Progenitor cell of endocrine pancreas (in vitro differentiated cells): Measurements from ENCODE around the gene ZNF32. TPM values are rescaled to one million over a fixed set of nuclear protein-coding genes. Genes with fewer than 3 reads are reported as not detected.

Source experiments
- DNase-seq: peaks from one replicate; pipeline ENCODE4 v3.0.0; 2021; ENCODE audit warnings: low spot score; ENCODE audit not compliant: unreplicated experiment
- H3K27ac Mint-ChIP-seq: 2 replicates; pipeline ENCODE4 v1.8.0; 2021; ENCODE audit warnings: mild to moderate bottlenecking, moderate library complexity, mixed read lengths
- H3K27me3 Mint-ChIP-seq: 2 replicates; pipeline ENCODE4 v1.8.0; 2021; ENCODE audit warnings: mixed read lengths
- H3K36me3 Mint-ChIP-seq: 2 replicates; pipeline ENCODE4 v1.8.0; 2022; ENCODE audit warnings: mixed read lengths; ENCODE audit not compliant: insufficient read depth
- H3K4me1 Mint-ChIP-seq: 2 replicates; pipeline ENCODE4 v1.8.0; 2021; ENCODE audit warnings: low read depth, mixed read lengths
- H3K4me3 Mint-ChIP-seq: 2 replicates; pipeline ENCODE4 v1.8.0; 2021; ENCODE audit warnings: low read depth, mild to moderate bottlenecking, moderate library complexity, mixed read lengths
- H3K9me3 Mint-ChIP-seq: 2 replicates; pipeline ENCODE4 v1.8.0; 2021; ENCODE audit warnings: low read depth, mixed read lengths
- total RNA-seq: library from RNA; stranded (reverse); gene quantifications from 2 replicates; pipeline ENCODE4 v1.2.1, GENCODE V29; 2021
- TF ChIP-seq, protein P1 (sequence below): fragments of 200-600 bp; sonication (generic); IDR thresholded peaks from one replicate; pipeline ENCODE4 v1.5.0; 2021; ENCODE audit warnings: antibody characterized with exemption, mild to moderate bottlenecking; ENCODE audit not compliant: unreplicated experiment

Gene ZNF32
- total RNA-seq, 1 donor from 2014 or later: 52.0 TPM

DNA sequence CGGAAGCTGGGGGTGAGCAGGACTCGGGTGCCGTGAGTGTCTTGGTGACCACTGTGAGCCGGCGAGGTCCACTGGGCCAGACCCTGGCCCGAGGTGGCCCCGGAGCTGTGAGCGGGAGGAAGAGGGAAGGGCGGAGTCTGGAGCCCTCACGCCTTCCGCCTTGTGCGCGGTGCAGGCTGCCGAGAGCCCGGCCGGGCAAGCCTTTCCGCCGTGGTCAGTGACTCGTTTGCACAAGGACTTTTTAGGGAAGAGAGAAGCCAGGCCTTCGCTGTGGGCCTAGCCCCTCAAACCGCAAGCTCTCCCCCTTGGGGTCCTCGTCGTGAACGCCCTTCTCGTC, 40.9 kb upstream of the ZNF32 start:
- TF ChIP-seq, protein P1, sequence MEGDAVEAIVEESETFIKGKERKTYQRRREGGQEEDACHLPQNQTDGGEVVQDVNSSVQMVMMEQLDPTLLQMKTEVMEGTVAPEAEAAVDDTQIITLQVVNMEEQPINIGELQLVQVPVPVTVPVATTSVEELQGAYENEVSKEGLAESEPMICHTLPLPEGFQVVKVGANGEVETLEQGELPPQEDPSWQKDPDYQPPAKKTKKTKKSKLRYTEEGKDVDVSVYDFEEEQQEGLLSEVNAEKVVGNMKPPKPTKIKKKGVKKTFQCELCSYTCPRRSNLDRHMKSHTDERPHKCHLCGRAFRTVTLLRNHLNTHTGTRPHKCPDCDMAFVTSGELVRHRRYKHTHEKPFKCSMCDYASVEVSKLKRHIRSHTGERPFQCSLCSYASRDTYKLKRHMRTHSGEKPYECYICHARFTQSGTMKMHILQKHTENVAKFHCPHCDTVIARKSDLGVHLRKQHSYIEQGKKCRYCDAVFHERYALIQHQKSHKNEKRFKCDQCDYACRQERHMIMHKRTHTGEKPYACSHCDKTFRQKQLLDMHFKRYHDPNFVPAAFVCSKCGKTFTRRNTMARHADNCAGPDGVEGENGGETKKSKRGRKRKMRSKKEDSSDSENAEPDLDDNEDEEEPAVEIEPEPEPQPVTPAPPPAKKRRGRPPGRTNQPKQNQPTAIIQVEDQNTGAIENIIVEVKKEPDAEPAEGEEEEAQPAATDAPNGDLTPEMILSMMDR: no peak
- Mint-ChIP-seq H3K27ac (peak overlapping the region; percentile 71), H3K9me3 (no peaks in the 10 kb centered on the region), H3K4me1 (peaks cover 1% of the 10 kb centered on the region), H3K4me3 (peak overlapping the region; percentile 83), H3K36me3 (no peaks in the 10 kb centered on the region), H3K27me3 (peaks cover 66% of the 10 kb centered on the region)
- DNase-seq: no peak

DNA sequence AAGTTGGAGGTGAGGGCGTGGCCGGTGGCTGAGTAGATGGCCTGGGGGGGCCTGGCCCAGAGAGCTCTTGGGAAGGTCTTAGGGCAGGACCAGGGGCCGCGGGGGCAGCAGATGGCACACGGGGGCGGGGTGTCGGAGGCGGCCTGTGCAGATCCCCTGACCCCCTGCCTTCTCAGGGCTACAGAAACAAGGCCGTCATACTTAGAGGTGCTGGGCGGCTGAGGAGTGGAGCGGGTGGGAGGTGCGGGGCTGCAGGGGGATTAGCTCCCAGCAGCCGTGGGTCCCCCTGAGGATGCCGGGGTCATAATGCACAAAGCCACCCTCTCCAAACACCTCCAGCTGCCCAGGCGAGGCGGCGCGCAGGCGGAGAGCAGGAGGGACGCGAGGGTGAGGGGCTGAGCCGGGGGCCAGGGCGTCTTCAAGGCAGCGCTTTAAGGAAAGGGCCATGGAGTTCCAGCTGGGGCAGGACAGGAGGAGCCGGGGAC, 40.4 kb upstream of the ZNF32 start:
- peaks cover 1% of the 10 kb centered on the region for H3K4me1 Mint-ChIP-seq
- H3K9me3 Mint-ChIP-seq: no peaks in the 10 kb centered on the region
- H3K27me3 Mint-ChIP-seq: peaks cover 65% of the 10 kb centered on the region
- TF ChIP-seq, protein P1: no peak
- H3K4me3 Mint-ChIP-seq: peak overlapping the region; percentile 83
- no peak for DNase-seq
- H3K36me3 Mint-ChIP-seq: no peaks in the 10 kb centered on the region
- H3K27ac Mint-ChIP-seq: no peak overlapping the region

DNA sequence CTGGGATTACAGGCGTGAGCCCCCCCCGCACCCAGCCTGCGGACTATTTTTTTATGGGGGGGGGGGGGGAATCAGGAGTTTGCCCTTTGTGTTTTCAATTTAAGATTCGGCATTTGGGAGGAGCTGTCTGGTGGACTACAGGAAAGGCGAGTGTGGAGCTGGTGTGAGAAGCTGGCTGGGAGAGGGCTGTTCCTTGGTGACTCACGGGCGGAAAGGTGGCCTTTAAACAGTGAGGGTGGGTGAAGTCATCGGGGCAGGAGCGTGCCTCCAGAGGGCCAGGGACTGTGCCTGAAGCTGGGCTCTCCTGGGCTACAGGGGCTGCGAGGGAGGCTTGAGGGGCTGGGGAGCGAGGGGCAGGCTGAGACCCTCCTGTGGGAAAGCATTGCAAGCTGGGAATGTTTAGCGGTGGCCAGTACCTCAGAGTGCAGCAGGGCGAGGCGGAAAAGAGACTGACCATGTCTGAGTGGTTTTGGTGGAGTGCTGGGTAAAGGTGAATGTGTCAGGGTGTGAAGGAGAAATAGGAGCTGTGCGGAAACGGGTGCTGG, 39.7 kb upstream of the ZNF32 start:
- Mint-ChIP-seq H3K27ac (no peak overlapping the region), H3K36me3 (no peaks in the 10 kb centered on the region), H3K4me1 (peaks cover 1% of the 10 kb centered on the region), H3K4me3 (peak overlapping the region; percentile 52), H3K9me3 (no peaks in the 10 kb centered on the region), H3K27me3 (peaks cover 64% of the 10 kb centered on the region)
- DNase-seq: no peak
- TF ChIP-seq, protein P1: no peak

DNA sequence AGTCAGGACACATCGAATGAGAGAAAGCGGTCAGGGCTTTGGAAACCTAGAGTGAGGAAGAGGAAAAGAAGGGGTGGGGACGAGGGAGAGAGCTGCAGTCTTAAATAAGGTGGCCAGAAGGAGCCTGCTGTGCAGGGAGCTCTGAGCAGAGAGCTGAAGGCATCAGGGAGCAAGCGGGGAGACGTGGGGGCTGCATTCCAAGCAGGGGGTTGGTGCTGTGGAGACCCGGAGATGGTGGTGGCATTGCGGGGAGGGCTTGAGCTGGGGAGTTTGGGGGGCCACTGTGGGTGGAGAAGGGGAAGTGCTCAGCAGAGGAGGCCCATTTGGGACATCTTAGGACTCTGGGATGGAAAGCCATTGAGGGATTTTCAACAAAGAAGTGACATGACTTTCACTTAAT, 38.7 kb upstream of the ZNF32 start:
- H3K27me3 Mint-ChIP-seq: peaks cover 62% of the 10 kb centered on the region
- H3K36me3 Mint-ChIP-seq: no peaks in the 10 kb centered on the region
- H3K9me3 Mint-ChIP-seq: no peaks in the 10 kb centered on the region
- H3K4me3 Mint-ChIP-seq: no peak overlapping the region
- no peak overlapping the region for H3K27ac Mint-ChIP-seq
- no peak for DNase-seq
- H3K4me1 Mint-ChIP-seq: peaks cover 1% of the 10 kb centered on the region
- TF ChIP-seq, protein P1: no peak

DNA sequence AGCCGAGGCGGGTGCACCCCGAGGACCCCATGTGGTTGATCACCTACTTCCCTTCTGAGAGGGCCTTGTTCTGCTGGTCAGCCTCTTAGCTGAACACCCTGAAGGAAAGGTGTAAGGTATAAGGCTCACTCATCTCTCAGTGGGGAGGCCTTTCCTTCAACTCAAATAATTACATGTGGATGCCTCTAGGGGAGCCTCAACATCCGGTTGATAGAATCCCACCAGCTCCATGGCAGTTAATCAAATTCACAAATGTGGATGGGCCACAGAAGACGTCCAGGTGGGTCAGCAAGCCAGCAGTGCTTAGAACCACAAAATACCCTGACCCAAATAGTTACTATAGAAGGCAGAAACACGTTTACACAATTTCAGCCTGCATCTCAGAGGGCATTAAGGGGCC, 37.7 kb upstream of the ZNF32 start:
- Mint-ChIP-seq H3K9me3 (no peaks in the 10 kb centered on the region), H3K36me3 (no peaks in the 10 kb centered on the region), H3K4me3 (no peak overlapping the region), H3K4me1 (peaks cover 1% of the 10 kb centered on the region), H3K27ac (no peak overlapping the region), H3K27me3 (peaks cover 62% of the 10 kb centered on the region)
- no peak for DNase-seq
- TF ChIP-seq, protein P1: peak; percentile 31
